Endothelial cell of umbilical vein (primary cell): ENCODE data around the gene KAZN. TPM values are rescaled to one million over a fixed set of nuclear protein-coding genes. Genes with fewer than 3 reads are reported as not detected.

Experiments
- BruUV-seq: library from RNA; stranded (reverse); fragments of 400-500 nt; replicated peaks from 2 replicates; lab custom pipeline; 2021; lab: Mats Ljungman, UMichigan
- CTCF ChIA-PET: fragments of 300-600, 350-600 bp; sonication (Branson Sonifier 250); formaldehyde crosslinking; loops from one replicate; lab custom pipeline; 2021; ENCODE audit warnings: antibody characterized with exemption, inconsistent platforms; lab: Charles Lee
- POLR2A ChIA-PET: fragments of 300-600, 350-600 bp; sonication (Branson Sonifier 250); formaldehyde crosslinking; loops from one replicate; lab custom pipeline; 2021; ENCODE audit warnings: antibody characterized with exemption, inconsistent platforms; lab: Charles Lee
- DNase-seq: peaks from one replicate; pipeline ENCODE4 v3.0.0-alpha.2; 2011; ENCODE audit warnings: low read depth, low spot score
- FAIRE-seq: peaks from 2 replicates; lab custom pipeline; 2011; peaks lifted over from hg19 to GRCh38; lab: Jason Lieb, UNC
- H2AFZ ChIP-seq: 2 replicates; pipeline ENCODE4 v1.6.0; 2012; ENCODE audit warnings: low read depth, low read length, control low read depth, inconsistent platforms
- H3K27ac ChIP-seq: 2 replicates; pipeline ENCODE4 v1.5.1; 2011; ENCODE audit warnings: low read depth, mild to moderate bottlenecking, control low read depth, low read length, moderate library complexity; ENCODE audit not compliant: insufficient read depth
- H3K27me3 ChIP-seq, 2 experiments: 2 replicates each; pipeline versions ENCODE4 v1.6.0 to v1.6.1; 2011; ENCODE audit warnings: low read length in 2 of 2, mixed read lengths in 1 of 2; ENCODE audit not compliant: control insufficient read depth in 2 of 2, insufficient read depth in 2 of 2
- H3K36me3 ChIP-seq, 2 experiments: 2 replicates in 1 of 2; 3 replicates in 1 of 2; pipeline ENCODE4 v1.5.1; 2011; ENCODE audit warnings: low read length in 2 of 2, mild to moderate bottlenecking in 1 of 2, moderate library complexity in 1 of 2; ENCODE audit not compliant: control insufficient read depth in 2 of 2, insufficient read depth in 2 of 2; ENCODE audit errors: extremely low read depth in 1 of 2
- H3K4me1 ChIP-seq: 3 replicates; pipeline ENCODE4 v1.5.1; 2011; ENCODE audit warnings: mild to moderate bottlenecking, low read length; ENCODE audit not compliant: control insufficient read depth, insufficient read depth; ENCODE audit errors: extremely low read depth
- H3K4me2 ChIP-seq: 2 replicates; pipeline ENCODE4 v1.6.1; 2011; ENCODE audit warnings: low read length, control low read depth, mixed read lengths; ENCODE audit not compliant: insufficient read depth
- H3K4me3 ChIP-seq, 3 experiments: fragments of 200-600 bp in 1 of 3; sonication (generic), shearing (Covaris generic) in 1 of 3; replicated peaks in 1 of 3; 2 replicates each; pipeline ENCODE4 v1.5.1; 2011 to 2016; ENCODE audit warnings: control low read depth in 3 of 3, low read length in 3 of 3, mild to moderate bottlenecking in 2 of 3, inconsistent platforms in 1 of 3, low read depth in 1 of 3, moderate library complexity in 1 of 3; ENCODE audit not compliant: insufficient read depth in 1 of 3
- H3K79me2 ChIP-seq: 2 replicates; pipeline ENCODE4 v1.6.0; 2012; ENCODE audit warnings: low read length, inconsistent platforms; ENCODE audit not compliant: control insufficient read depth, insufficient read depth
- H3K9ac ChIP-seq: replicated peaks from 2 replicates; pipeline ENCODE3; 2011; ENCODE audit warnings: low read length, control low read depth; ENCODE audit not compliant: insufficient read depth; ENCODE audit errors: extremely low read depth
- H3K9me1 ChIP-seq: replicated peaks from 3 replicates; pipeline ENCODE4 v1.6.0; 2011; ENCODE audit warnings: mild to moderate bottlenecking, low read length; ENCODE audit not compliant: control insufficient read depth, insufficient read depth; ENCODE audit errors: extremely low read depth
- H3K9me3 ChIP-seq: replicated peaks from 2 replicates; pipeline ENCODE4 v1.5.1; 2012; ENCODE audit warnings: low read length, inconsistent platforms; ENCODE audit not compliant: control insufficient read depth, insufficient read depth
- H4K20me1 ChIP-seq: replicated peaks from 2 replicates; pipeline ENCODE3; 2011; ENCODE audit warnings: mild to moderate bottlenecking, low read length; ENCODE audit not compliant: control insufficient read depth, insufficient read depth; ENCODE audit errors: extremely low read depth
- EZH2 ChIP-seq: IDR thresholded peaks from 2 replicates; pipeline ENCODE4 v1.6.1; 2012; ENCODE audit warnings: borderline replicate concordance, low read depth, mild to moderate bottlenecking, moderate library complexity, low read length, inconsistent platforms; ENCODE audit not compliant: severe bottlenecking
- FOS ChIP-seq: IDR thresholded peaks from 2 replicates; pipeline ENCODE4 v1.6.1; 2011; ENCODE audit warnings: mild to moderate bottlenecking, low read length, moderate library complexity, borderline replicate concordance; ENCODE audit not compliant: insufficient read depth
- JUN ChIP-seq: IDR thresholded peaks from 2 replicates; pipeline ENCODE4 v1.6.1; 2011; ENCODE audit warnings: borderline replicate concordance, low read depth; ENCODE audit not compliant: insufficient read length, insufficient read depth
- MAX ChIP-seq: IDR thresholded peaks from 2 replicates; pipeline ENCODE4 v1.6.1; 2011; ENCODE audit not compliant: insufficient read depth, insufficient read length
- MYC ChIP-seq: IDR thresholded peaks from one replicate; pipeline ENCODE4 v1.6.1; 2011; ENCODE audit warnings: mild to moderate bottlenecking, low read depth, low read length
- POLR2AphosphoS5 ChIP-seq: IDR thresholded peaks from 2 replicates; pipeline ENCODE4 v1.6.1; 2012; ENCODE audit warnings: low read depth, mild to moderate bottlenecking, control low read depth, low read length, moderate library complexity; ENCODE audit not compliant: insufficient read depth
- dilution Hi-C: fragments of 300-500 bp; cut with MboI; formaldehyde crosslinking; loops from one replicate; pipeline ENCODE4 v1.15.0; 2019; ENCODE audit warnings: low sequenced_read_pairs; ENCODE audit not compliant: extremely low pct_ligation_motif_present
- intact Hi-C: fragments of 100-400 bp; cut with micrococcal nuclease; formaldehyde crosslinking; loops from one replicate; pipeline ENCODE4 v1.10.0; 2022
- polyA plus RNA-seq, 4 experiments: library from polyadenylated mRNA; depleted of rRNA in 3 of 4; stranded (reverse) in 3 of 4; unstranded in 1 of 4; fragments of >200 nt; gene quantifications; 2 replicates each; pipeline versions ENCODE4 v1.2.1 to v1.2.3, GENCODE V29; 2011 to 2012; ENCODE audit warnings: missing spikeins in 1 of 4
- total RNA-seq: library from RNA; stranded (reverse); gene quantifications from 2 replicates; pipeline ENCODE4 v1.2.3, GENCODE V29; 2021
- TF ChIP-seq, protein P1 (sequence below), 2 donors: IDR thresholded peaks; 1 replicate in 1 of 2; 2 replicates in 1 of 2; pipeline ENCODE4 v1.5.1; 2011; ENCODE audit warnings: low read length in 2 of 2, mild to moderate bottlenecking in 2 of 2, moderate library complexity in 2 of 2, control low read depth in 1 of 2, inconsistent platforms in 1 of 2, low read depth in 1 of 2; ENCODE audit not compliant: insufficient read depth in 1 of 2; ENCODE audit errors: extremely low read depth in 1 of 2

Gene KAZN
- total and polyA plus RNA-seq, 2 donors (not counting 3 experiments of a cell fraction or from before 2014, with no cell fraction given) = 1.6 to 5.8 TPM

GRCh38 chr1:14716474-14716873 is 118.0 kb downstream of the KAZN start:
- BruUV-seq = no TSS peak
- TF ChIP-seq MAX (no peak), FOS (no peak), JUN (no peak), POLR2AphosphoS5 (no peak), EZH2 (no peak), MYC (no peak)
- TF ChIP-seq, protein P1, sequence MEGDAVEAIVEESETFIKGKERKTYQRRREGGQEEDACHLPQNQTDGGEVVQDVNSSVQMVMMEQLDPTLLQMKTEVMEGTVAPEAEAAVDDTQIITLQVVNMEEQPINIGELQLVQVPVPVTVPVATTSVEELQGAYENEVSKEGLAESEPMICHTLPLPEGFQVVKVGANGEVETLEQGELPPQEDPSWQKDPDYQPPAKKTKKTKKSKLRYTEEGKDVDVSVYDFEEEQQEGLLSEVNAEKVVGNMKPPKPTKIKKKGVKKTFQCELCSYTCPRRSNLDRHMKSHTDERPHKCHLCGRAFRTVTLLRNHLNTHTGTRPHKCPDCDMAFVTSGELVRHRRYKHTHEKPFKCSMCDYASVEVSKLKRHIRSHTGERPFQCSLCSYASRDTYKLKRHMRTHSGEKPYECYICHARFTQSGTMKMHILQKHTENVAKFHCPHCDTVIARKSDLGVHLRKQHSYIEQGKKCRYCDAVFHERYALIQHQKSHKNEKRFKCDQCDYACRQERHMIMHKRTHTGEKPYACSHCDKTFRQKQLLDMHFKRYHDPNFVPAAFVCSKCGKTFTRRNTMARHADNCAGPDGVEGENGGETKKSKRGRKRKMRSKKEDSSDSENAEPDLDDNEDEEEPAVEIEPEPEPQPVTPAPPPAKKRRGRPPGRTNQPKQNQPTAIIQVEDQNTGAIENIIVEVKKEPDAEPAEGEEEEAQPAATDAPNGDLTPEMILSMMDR (IDR thresholded peaks at IDR 0.05; ENCODE audit: extremely low read depth in 1 of 2, insufficient read depth in 1 of 2, low read depth in 1 of 2, low read length in 2 of 2) = no peak
- H2AFZ ChIP-seq = no peak overlapping the region
- CTCF ChIA-PET = no interaction called here
- no peak overlapping the region for H3K27ac ChIP-seq
- no peak overlapping the region for H3K4me2 ChIP-seq
- POLR2A ChIA-PET = no interaction called here
- H3K36me3 ChIP-seq = no peaks in the 10 kb centered on the region
- no peaks in the 10 kb centered on the region for H4K20me1 ChIP-seq
- DNase-seq (no peak), FAIRE-seq (no peak)
- H3K4me3 ChIP-seq = no peak overlapping the region
- no peaks in the 10 kb centered on the region for H3K27me3 ChIP-seq
- H3K9me1 ChIP-seq = no peaks in the 10 kb centered on the region
- intact Hi-C loops (no loop called here), dilution Hi-C loops (no loop called here)
- H3K79me2 ChIP-seq = no peaks in the 10 kb centered on the region
- H3K9ac ChIP-seq = no peak overlapping the region
- no peaks in the 10 kb centered on the region for H3K4me1 ChIP-seq
- no peaks in the 10 kb centered on the region for H3K9me3 ChIP-seq
